NCI-H1436 treated with DMSO at 0.1 percent for 48 hours (cell line): ENCODE results near the gene UBAC2.
A peak's percentile ranks its signal among the peaks of the same experiment; 100 is the strongest.
"Not testable (repeated sequence)": the region's sequence is repeated elsewhere in the genome, so short reads cannot be mapped to it uniquely, and the experiment has no call there.

Experiments used
- DNase-seq: peaks from one replicate; lab custom pipeline; 2025; lab: John Stamatoyannopoulos, UW

The UBAC2 gene

GRCh38 chr13:99396446-99396845 lies 195.8 kb downstream of the UBAC2 start:
- DNase-seq: no peak

GRCh38 chr13:99398071-99398470 lies 197.4 kb downstream of the UBAC2 start:
- no peak for DNase-seq

- DNase-seq: no peak
Measured at GRCh38 chr13:99398916-99399622, 198.4 kb downstream of the UBAC2 start.

- no peak for DNase-seq
Measured at GRCh38 chr13:99399623-99399974, 198.9 kb downstream of the UBAC2 start.

GRCh38 chr13:99403458-99403971 lies 202.9 kb downstream of the UBAC2 start:
- no peak for DNase-seq

GRCh38 chr13:99404005-99404755 lies 203.5 kb downstream of the UBAC2 start:
- DNase-seq: no peak

GRCh38 chr13:99405966-99406365 lies 205.3 kb downstream of the UBAC2 start:
- DNase-seq: no peak

- DNase-seq: no peak
Measured at GRCh38 chr13:99406799-99407201, 206.1 kb downstream of the UBAC2 start.

- no peak for DNase-seq
Measured at GRCh38 chr13:99407906-99408702, 207.4 kb downstream of the UBAC2 start.

GRCh38 chr13:99408703-99409000 lies 208.0 kb downstream of the UBAC2 start:
- DNase-seq: no peak

GRCh38 chr13:99409461-99410083 lies 208.9 kb downstream of the UBAC2 start:
- not testable (repeated sequence) for DNase-seq

- not testable (repeated sequence) for DNase-seq
Measured at GRCh38 chr13:99410646-99411475, 210.2 kb downstream of the UBAC2 start.

GRCh38 chr13:99412856-99413255 lies 212.2 kb downstream of the UBAC2 start:
- DNase-seq: no peak

- no peak for DNase-seq
Measured at GRCh38 chr13:99414048-99414995, 213.7 kb downstream of the UBAC2 start.

GRCh38 chr13:99415014-99415650 lies 214.5 kb downstream of the UBAC2 start:
- no peak for DNase-seq

GRCh38 chr13:99415851-99416331 lies 215.2 kb downstream of the UBAC2 start:
- DNase-seq: no peak

GRCh38 chr13:99416411-99417121 lies 215.9 kb downstream of the UBAC2 start:
- no peak for DNase-seq

- DNase-seq: peak; percentile 9
Measured at GRCh38 chr13:99417201-99418102, 216.8 kb downstream of the UBAC2 start.
